BJ (cell line): ENCODE results near the gene KCNAB1. TPM values are rescaled to one million over a fixed set of nuclear protein-coding genes. Genes with fewer than 3 reads are reported as not detected.

ENCODE experiments used
- CTCF ChIA-PET: fragments of 350-600 bp; formaldehyde crosslinking; extraction: SDS; loops from one replicate; lab custom pipeline; 2021; ENCODE audit warnings: antibody characterized with exemption, inconsistent platforms; lab: Yijun Ruan, JAX
- POLR2A ChIA-PET: fragments of 300-600 bp; sonication (Branson Sonifier 250); formaldehyde crosslinking; extraction: SDS; loops from one replicate; lab custom pipeline; 2021; ENCODE audit warnings: antibody characterized with exemption; lab: Charles Lee
- DNase-seq: peaks from one replicate; pipeline ENCODE4 v3.0.0-alpha.2; 2011; ENCODE audit warnings: low read depth
- H3K27me3 ChIP-seq: 2 replicates; pipeline ENCODE4 v1.6.0; 2011; ENCODE audit warnings: low read length; ENCODE audit not compliant: control insufficient read depth, insufficient read depth
- H3K36me3 ChIP-seq: 2 replicates; pipeline ENCODE4 v1.5.1; 2011; ENCODE audit warnings: low read length; ENCODE audit not compliant: control insufficient read depth, insufficient read depth
- H3K4me3 ChIP-seq: 2 replicates; pipeline ENCODE4 v1.5.1; 2011; ENCODE audit warnings: low read depth, mild to moderate bottlenecking, control low read depth, low read length
- polyA plus RNA-seq: library from polyadenylated mRNA; depleted of rRNA; stranded (reverse); fragments of >200 nt; gene quantifications from 2 replicates; pipeline ENCODE4 v1.2.3, GENCODE V29; 2011
- TF ChIP-seq, protein P1 (sequence below): IDR thresholded peaks from 2 replicates; pipeline ENCODE4 v1.5.1; 2011; ENCODE audit warnings: low read depth, mild to moderate bottlenecking, control low read depth, inconsistent platforms, low read length, moderate library complexity; ENCODE audit not compliant: insufficient read depth

Gene KCNAB1
- polyA plus RNA-seq, 1 experiment, result not detected

DNA sequence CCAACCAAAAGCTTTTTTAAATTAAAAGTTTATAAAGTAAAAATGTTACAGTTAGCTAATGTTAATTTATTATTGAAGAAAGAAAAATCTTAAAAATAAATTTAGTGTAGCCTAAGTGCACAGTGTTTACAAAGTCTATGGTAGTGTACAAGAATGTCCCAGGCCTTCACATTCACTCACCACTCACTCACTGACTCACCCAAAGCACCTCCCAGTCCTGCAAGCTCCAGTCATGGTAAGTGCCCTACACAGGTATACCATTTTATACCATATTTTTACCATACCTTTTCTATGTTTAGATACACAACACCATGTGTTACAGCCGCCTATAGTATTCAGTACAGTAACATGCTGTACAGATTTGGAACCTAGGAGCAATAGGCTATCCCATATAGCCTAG is 405.4 kb downstream of the KCNAB1 start:
- Histone ChIP-seq H3K4me3 (no peak overlapping the region), H3K36me3 (no peaks in the 10 kb centered on the region), H3K27me3 (no peaks in the 10 kb centered on the region)
- no peak for DNase-seq
- ChIA-PET CTCF (interaction anchor here (0.6 to 2.1 kb wide), 5 partner anchors 9 to 611 kb away, joined by 3 to 9 read pairs (median 3); no protein-coding TSS in a partner anchor), POLR2A (interaction anchor here (0.6 kb wide), 1 partner anchor 25 kb away, joined by 3 read pairs; no protein-coding TSS in a partner anchor)
- TF ChIP-seq, protein P1, sequence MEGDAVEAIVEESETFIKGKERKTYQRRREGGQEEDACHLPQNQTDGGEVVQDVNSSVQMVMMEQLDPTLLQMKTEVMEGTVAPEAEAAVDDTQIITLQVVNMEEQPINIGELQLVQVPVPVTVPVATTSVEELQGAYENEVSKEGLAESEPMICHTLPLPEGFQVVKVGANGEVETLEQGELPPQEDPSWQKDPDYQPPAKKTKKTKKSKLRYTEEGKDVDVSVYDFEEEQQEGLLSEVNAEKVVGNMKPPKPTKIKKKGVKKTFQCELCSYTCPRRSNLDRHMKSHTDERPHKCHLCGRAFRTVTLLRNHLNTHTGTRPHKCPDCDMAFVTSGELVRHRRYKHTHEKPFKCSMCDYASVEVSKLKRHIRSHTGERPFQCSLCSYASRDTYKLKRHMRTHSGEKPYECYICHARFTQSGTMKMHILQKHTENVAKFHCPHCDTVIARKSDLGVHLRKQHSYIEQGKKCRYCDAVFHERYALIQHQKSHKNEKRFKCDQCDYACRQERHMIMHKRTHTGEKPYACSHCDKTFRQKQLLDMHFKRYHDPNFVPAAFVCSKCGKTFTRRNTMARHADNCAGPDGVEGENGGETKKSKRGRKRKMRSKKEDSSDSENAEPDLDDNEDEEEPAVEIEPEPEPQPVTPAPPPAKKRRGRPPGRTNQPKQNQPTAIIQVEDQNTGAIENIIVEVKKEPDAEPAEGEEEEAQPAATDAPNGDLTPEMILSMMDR, result no peak

GRCh38 chr3:156527060-156527459 is 406.7 kb downstream of the KCNAB1 start:
- TF ChIP-seq, protein P1, result no peak
- no peak overlapping the region for H3K4me3 ChIP-seq
- no peaks in the 10 kb centered on the region for H3K27me3 ChIP-seq
- DNase-seq, result no peak
- ChIA-PET POLR2A (no interaction called here), CTCF (interaction anchor here (0.6 to 1.8 kb wide), 3 partner anchors 29 to 376 kb away, joined by 3 to 4 read pairs (median 4); partner anchors contain the start of gene TIPARP)
- H3K36me3 ChIP-seq, result no peaks in the 10 kb centered on the region

DNA sequence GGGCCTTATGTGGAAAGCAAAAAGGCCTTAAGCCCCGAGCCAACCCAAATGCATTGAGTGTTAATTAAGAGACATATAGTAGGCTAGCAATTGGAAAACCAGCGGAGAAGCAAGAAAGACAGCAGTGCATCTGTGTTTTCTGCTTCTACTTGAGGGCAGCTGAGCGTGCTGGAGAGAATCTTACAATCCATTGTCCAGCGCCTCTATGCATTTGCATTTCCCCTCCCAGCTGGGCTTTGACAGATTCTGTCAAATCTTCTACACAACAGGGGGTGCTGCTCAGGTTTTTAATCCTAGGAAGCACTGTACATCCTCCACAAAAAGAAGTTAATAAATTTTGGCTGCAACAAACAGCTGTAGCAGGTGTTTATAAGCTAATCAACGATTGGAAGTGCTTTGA is 410.6 kb downstream of the KCNAB1 start:
- CTCF ChIA-PET, result interaction anchor here (1.0 to 1.2 kb wide), 2 partner anchors 21 to 379 kb away, joined by 3 to 5 read pairs; no protein-coding TSS in a partner anchor
- POLR2A ChIA-PET, result no interaction called here

DNA sequence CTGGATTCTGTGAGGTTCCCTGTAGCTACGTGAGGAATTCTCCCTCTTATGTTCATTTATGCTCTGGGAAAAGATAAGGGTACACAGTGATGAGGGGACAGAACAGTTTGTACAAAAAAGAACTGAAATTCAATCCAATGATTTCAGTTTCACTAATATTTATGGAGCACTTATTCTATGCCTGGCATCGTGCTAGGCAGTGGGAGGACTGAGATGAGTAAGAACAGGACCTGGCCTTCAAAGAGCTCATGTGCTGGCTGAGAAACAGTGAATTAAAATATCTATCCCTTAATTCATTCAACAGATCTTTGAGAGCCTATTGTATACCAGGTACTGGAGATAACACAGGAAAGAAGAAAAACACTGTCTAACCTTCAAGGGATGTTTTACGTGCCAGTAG is 412.4 kb downstream of the KCNAB1 start:
- Histone ChIP-seq H3K4me3 (no peak overlapping the region), H3K36me3 (no peaks in the 10 kb centered on the region), H3K27me3 (no peaks in the 10 kb centered on the region)
- CTCF ChIA-PET, result interaction anchor here (0.8 to 2.4 kb wide), 2 partner anchors 145 to 381 kb away, joined by 3 to 6 read pairs; no protein-coding TSS in a partner anchor
- TF ChIP-seq, protein P1, result no peak
- no peak for DNase-seq
- POLR2A ChIA-PET, result no interaction called here

More for the DNA sequence above, 410.6 kb downstream of the KCNAB1 start:
- H3K27me3 ChIP-seq, result no peaks in the 10 kb centered on the region
- no peak overlapping the region for H3K4me3 ChIP-seq
- TF ChIP-seq, protein P1, result no peak
- DNase-seq, result no peak
- H3K36me3 ChIP-seq, result no peaks in the 10 kb centered on the region

DNA sequence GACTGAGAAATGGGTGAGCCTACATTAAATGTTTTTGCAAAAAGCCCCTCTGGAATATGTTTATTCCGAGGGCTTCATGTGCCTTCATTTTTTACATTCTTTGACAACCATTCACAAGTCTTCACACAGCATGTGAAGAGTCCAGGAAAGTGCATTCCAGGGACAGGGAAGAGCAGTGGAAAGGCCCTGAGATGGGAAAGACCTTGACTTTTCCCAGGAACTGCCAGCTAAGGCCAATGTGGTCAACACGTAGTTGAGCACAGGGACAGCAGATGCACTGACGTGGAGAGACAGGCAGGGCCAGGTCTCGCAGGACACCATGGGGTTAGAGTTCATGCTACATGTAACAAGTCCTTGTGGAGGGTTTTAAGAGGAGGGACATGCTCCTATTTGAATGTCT is 412.8 kb downstream of the KCNAB1 start:
- POLR2A ChIA-PET, result no interaction called here
- peak; percentile 22 for DNase-seq
- CTCF ChIA-PET, result interaction anchor here (0.8 to 2.6 kb wide), 3 partner anchors 142 to 381 kb away, joined by 3 to 11 read pairs (median 6); partner anchors contain the start of gene TIPARP
- Histone ChIP-seq H3K36me3 (no peaks in the 10 kb centered on the region), H3K4me3 (no peak overlapping the region), H3K27me3 (no peaks in the 10 kb centered on the region)
- TF ChIP-seq, protein P1, result no peak
